NCI-H1105 treated with DMSO at 0.1 percent for 48 hours (cell line): Measurements from ENCODE around the gene C1QTNF6.

Experiments used
- DNase-seq: peaks from one replicate; lab custom pipeline; 2025; lab: John Stamatoyannopoulos, UW

Gene C1QTNF6

GRCh38 chr22:37162221-37163095 lies 25.6 kb downstream of the C1QTNF6 start:
- no peak for DNase-seq

- no peak for DNase-seq
Measured at GRCh38 chr22:37161443-37161842, 26.6 kb downstream of the C1QTNF6 start.

- no peak for DNase-seq
Measured at GRCh38 chr22:37160027-37160426, 28.0 kb downstream of the C1QTNF6 start.

- DNase-seq = no peak
Measured at GRCh38 chr22:37158963-37159290, 29.1 kb downstream of the C1QTNF6 start.

GRCh38 chr22:37157516-37158285 lies 30.3 kb downstream of the C1QTNF6 start:
- DNase-seq = no peak

GRCh38 chr22:37156686-37157435 lies 31.2 kb downstream of the C1QTNF6 start:
- DNase-seq = no peak

GRCh38 chr22:37155971-37156370 lies 32.1 kb downstream of the C1QTNF6 start:
- no peak for DNase-seq

- DNase-seq = no peak
Measured at GRCh38 chr22:37154925-37155712, 32.9 kb downstream of the C1QTNF6 start.

- no peak for DNase-seq
Measured at GRCh38 chr22:37153901-37154300, 34.1 kb downstream of the C1QTNF6 start.

- no peak for DNase-seq
Measured at GRCh38 chr22:37151401-37151800, 36.6 kb downstream of the C1QTNF6 start.

GRCh38 chr22:37150701-37151100 lies 37.3 kb downstream of the C1QTNF6 start:
- no peak for DNase-seq

GRCh38 chr22:37148742-37149665 lies 39.0 kb downstream of the C1QTNF6 start:
- DNase-seq = no peak

- DNase-seq = no peak
Measured at GRCh38 chr22:37148031-37148651, 39.9 kb downstream of the C1QTNF6 start.

- no peak for DNase-seq
Measured at GRCh38 chr22:37147186-37147990, 40.7 kb downstream of the C1QTNF6 start.

- DNase-seq = no peak
Measured at GRCh38 chr22:37146507-37147180, 41.4 kb downstream of the C1QTNF6 start.

- DNase-seq = no peak
Measured at GRCh38 chr22:37146051-37146385, 42.0 kb downstream of the C1QTNF6 start.

- peak; percentile 12 for DNase-seq
Measured at GRCh38 chr22:37145180-37146050, 42.6 kb downstream of the C1QTNF6 start.

GRCh38 chr22:37144180-37144554 lies 43.9 kb downstream of the C1QTNF6 start:
- no peak for DNase-seq
